H1 (cell line): ENCODE data around the gene HSD17B4. TPM values are rescaled to one million over a fixed set of nuclear protein-coding genes. Genes with fewer than 3 reads are reported as not detected.
"Not testable (repeated sequence)": the region's sequence is repeated elsewhere in the genome, so short reads cannot be mapped to it uniquely, and the experiment has no call there.

Source experiments
- CTCF ChIA-PET: fragments of 300-600 bp; sonication (Branson Sonifier 250); formaldehyde crosslinking; loops from one replicate; lab custom pipeline; 2021; ENCODE audit not compliant: partially characterized antibody; lab: Charles Lee
- POLR2A ChIA-PET: fragments of 300-600 bp; sonication (Branson Sonifier 250); formaldehyde crosslinking; loops from one replicate; lab custom pipeline; 2021; ENCODE audit warnings: inconsistent platforms; ENCODE audit not compliant: partially characterized antibody; lab: Charles Lee
- DNase-seq, 2 experiments: peaks; one replicate each; pipeline versions ENCODE4 v3.0.0 to v3.0.0-alpha.2; 2010 to 2022; ENCODE audit warnings: low spot score in 2 of 2, low read depth in 1 of 2, mixed read lengths in 1 of 2
- FAIRE-seq: peaks from 2 replicates; lab custom pipeline; 2011; peaks lifted over from hg19 to GRCh38; lab: Jason Lieb, UNC
- H2AFZ ChIP-seq: 2 replicates; pipeline ENCODE4 v1.8.1; 2012; ENCODE audit warnings: low read length, inconsistent platforms
- H2AK5ac ChIP-seq: 2 replicates; pipeline ENCODE4 v1.6.1; 2013; ENCODE audit warnings: low read depth, low read length
- H2BK120ac ChIP-seq: replicated peaks from 2 replicates; pipeline ENCODE3; 2013; ENCODE audit warnings: low read depth, low read length, inconsistent platforms
- H2BK12ac ChIP-seq: 2 replicates; pipeline ENCODE4 v1.6.1; 2013; ENCODE audit warnings: low read depth, low read length
- H2BK15ac ChIP-seq: 2 replicates; pipeline ENCODE4 v1.6.1; 2013; ENCODE audit warnings: low read length
- H2BK20ac ChIP-seq: 2 replicates; pipeline ENCODE4 v1.6.1; 2013; ENCODE audit warnings: low read length
- H2BK5ac ChIP-seq: 2 replicates; pipeline ENCODE4 v1.6.1; 2013; ENCODE audit warnings: low read depth, low read length
- H3K14ac ChIP-seq: 2 replicates; pipeline ENCODE4 v1.6.1; 2013; ENCODE audit warnings: inconsistent platforms; ENCODE audit not compliant: insufficient read length
- H3K18ac ChIP-seq: 2 replicates; pipeline ENCODE4 v1.6.1; 2013; ENCODE audit warnings: low read length; ENCODE audit errors: extremely low read depth
- H3K23ac ChIP-seq: 2 replicates; pipeline ENCODE4 v1.6.1; 2013; ENCODE audit warnings: inconsistent platforms; ENCODE audit not compliant: insufficient read length
- H3K23me2 ChIP-seq: 2 replicates; pipeline ENCODE4 v1.6.1; 2013; ENCODE audit warnings: low read depth, low read length
- H3K27ac ChIP-seq: 2 replicates; pipeline ENCODE4 v1.6.1; 2011; ENCODE audit warnings: low read depth, low read length, inconsistent platforms
- H3K27me3 ChIP-seq, 4 experiments: replicated peaks in 1 of 4; 1 replicate in 1 of 4; 2 replicates in 3 of 4; pipeline versions ENCODE4 v1.6.1 to v1.8.1; 2011 to 2013; ENCODE audit warnings: low read length in 3 of 4, mild to moderate bottlenecking in 3 of 4, inconsistent platforms in 2 of 4, mixed read lengths in 2 of 4, moderate library complexity in 1 of 4; ENCODE audit not compliant: control insufficient read depth in 3 of 4, insufficient read depth in 3 of 4; ENCODE audit errors: extremely low read depth in 1 of 4
- H3K36me3 ChIP-seq, 4 experiments: 2 replicates each; pipeline versions ENCODE4 v1.6.1 to v1.8.1; 2011 to 2013; ENCODE audit warnings: mild to moderate bottlenecking in 4 of 4, low read length in 3 of 4, moderate library complexity in 2 of 4, control low read depth in 1 of 4, inconsistent platforms in 1 of 4; ENCODE audit not compliant: insufficient read depth in 4 of 4, control insufficient read depth in 2 of 4
- H3K4ac ChIP-seq: replicated peaks from 2 replicates; pipeline ENCODE3; 2013; ENCODE audit warnings: low read length, low read depth, mixed read lengths, inconsistent platforms; ENCODE audit not compliant: insufficient read length
- H3K4me1 ChIP-seq, 4 experiments: replicated peaks in 1 of 4; 1 replicate in 1 of 4; 2 replicates in 3 of 4; pipeline versions ENCODE4 v1.6.1 to v1.8.1; 2011 to 2013; ENCODE audit warnings: low read length in 3 of 4, inconsistent platforms in 2 of 4, mixed read lengths in 1 of 4; ENCODE audit not compliant: insufficient read depth in 4 of 4, control insufficient read depth in 3 of 4
- H3K4me2 ChIP-seq, 2 experiments: 2 replicates each; pipeline versions ENCODE4 v1.6.1 to v1.8.1; 2011 to 2013; ENCODE audit warnings: low read depth in 2 of 2, low read length in 2 of 2, control low read depth in 1 of 2, inconsistent platforms in 1 of 2, mild to moderate bottlenecking in 1 of 2; ENCODE audit not compliant: insufficient read depth in 1 of 2
- H3K4me3 ChIP-seq, 4 experiments: fragments of 200-600, 300-600 bp in 1 of 4; sonication (generic), shearing (Covaris generic), sonication (Bioruptor Twin) in 1 of 4; 2 replicates each; pipeline versions ENCODE4 v1.5.1 to v1.8.1; 2011 to 2016; ENCODE audit warnings: low read length in 4 of 4, low read depth in 3 of 4, control low read depth in 2 of 4, inconsistent platforms in 2 of 4, mild to moderate bottlenecking in 2 of 4, mixed read lengths in 1 of 4, moderate library complexity in 1 of 4; ENCODE audit not compliant: insufficient read depth in 2 of 4; ENCODE audit errors: extremely low read depth in 1 of 4
- H3K56ac ChIP-seq: replicated peaks from 2 replicates; pipeline ENCODE3; 2013; ENCODE audit warnings: low read depth, mild to moderate bottlenecking, mixed read lengths, low read length, inconsistent platforms; ENCODE audit not compliant: insufficient read length
- H3K79me1 ChIP-seq: 2 replicates; pipeline ENCODE4 v1.6.1; 2013; ENCODE audit warnings: low read depth, low read length, control low read depth
- H3K79me2 ChIP-seq, 2 experiments: 2 replicates each; pipeline versions ENCODE4 v1.6.1 to v1.8.1; 2012 to 2013; ENCODE audit warnings: low read length in 2 of 2, mild to moderate bottlenecking in 2 of 2, inconsistent platforms in 1 of 2; ENCODE audit not compliant: insufficient read depth in 2 of 2, control insufficient read depth in 1 of 2
- H3K9ac ChIP-seq, 4 experiments: replicated peaks in 1 of 4; 1 replicate in 1 of 4; 2 replicates in 3 of 4; pipeline versions ENCODE4 v1.6.1 to v1.8.1; 2011 to 2013; ENCODE audit warnings: low read depth in 3 of 4, low read length in 3 of 4, control low read depth in 2 of 4, mild to moderate bottlenecking in 2 of 4, moderate library complexity in 2 of 4, inconsistent platforms in 1 of 4; ENCODE audit errors: extremely low read depth in 1 of 4
- H3K9me3 ChIP-seq, 2 experiments: 2 replicates each; pipeline versions ENCODE4 v1.6.1 to v1.8.1; 2012 to 2013; ENCODE audit warnings: mild to moderate bottlenecking in 2 of 2, moderate library complexity in 2 of 2, control low read depth in 1 of 2, inconsistent platforms in 1 of 2, low read depth in 1 of 2, low read length in 1 of 2, mixed read lengths in 1 of 2; ENCODE audit not compliant: insufficient read depth in 2 of 2
- H4K20me1 ChIP-seq, 2 experiments: replicated peaks in 1 of 2; 2 replicates each; pipeline versions ENCODE3 to v1.8.1; 2011 to 2013; ENCODE audit warnings: inconsistent platforms in 2 of 2, low read length in 2 of 2, mild to moderate bottlenecking in 1 of 2; ENCODE audit not compliant: insufficient read depth in 2 of 2, control insufficient read depth in 1 of 2
- H4K5ac ChIP-seq: 2 replicates; pipeline ENCODE4 v1.6.1; 2013; ENCODE audit warnings: low read length, low read depth, mixed read lengths, inconsistent platforms; ENCODE audit not compliant: insufficient read length
- H4K8ac ChIP-seq: 2 replicates; pipeline ENCODE4 v1.8.0; 2013; ENCODE audit warnings: mild to moderate bottlenecking, moderate library complexity, low read length, inconsistent platforms; ENCODE audit not compliant: insufficient read depth; ENCODE audit errors: extremely low read depth
- H4K91ac ChIP-seq: replicated peaks from 2 replicates; pipeline ENCODE3; 2013; ENCODE audit warnings: low read length, mixed read lengths, inconsistent platforms; ENCODE audit not compliant: insufficient read length
- NANOG ChIP-seq: IDR thresholded peaks from 2 replicates; pipeline ENCODE4 v1.6.1; 2011; ENCODE audit warnings: low read length, low read depth, mild to moderate bottlenecking, inconsistent platforms; ENCODE audit not compliant: insufficient read depth, poor library complexity, severe bottlenecking
- WGBS, 2 experiments: shearing (Covaris generic) in 1 of 2; methylation state at CpG; one replicate each; pipeline versions ENCODE4 v1.1.6 to v1.1.7; 2013 to 2015; ENCODE audit warnings: low lambda C conversion rate in 2 of 2, mixed read lengths in 2 of 2, inconsistent platforms in 1 of 2, low coverage in 1 of 2, missing lambda C conversion rate in 1 of 2; ENCODE audit not compliant: insufficient replicate concordance in 2 of 2, insufficient coverage in 1 of 2, insufficient read length in 1 of 2; ENCODE audit errors: extremely low coverage in 1 of 2, missing lambda C conversion rate in 1 of 2; 5-methylcytosine and 5-hydroxymethylcytosine counted together
- polyA plus RNA-seq, 7 experiments: library from polyadenylated mRNA; depleted of rRNA in 3 of 7; stranded (reverse) in 5 of 7; unstranded in 2 of 7; fragments of >200 nt in 5 of 7; fragments of 200-250 nt in 2 of 7; gene quantifications; 1 replicate in 5 of 7; 2 replicates in 1 of 7; 4 replicates in 1 of 7; pipeline versions ENCODE4 v1.2.1 to v1.2.3, GENCODE V29; 2011 to 2013; ENCODE audit warnings: missing spikeins in 2 of 7, mixed read lengths in 2 of 7
- total RNA-seq: library from RNA; stranded (reverse); fragmentation: NEBNext Ultra II Directional; extraction: Animal tissue kit (Norgen Biotek cat#: 25700); gene quantifications from 2 replicates; pipeline ENCODE4 v1.2.1, GENCODE V29; 2021

Gene HSD17B4
- total and polyA plus RNA-seq, 2 of the 8 experiments (the other 6 are each of a cell fraction or from before 2014, with no cell fraction given) = 305 to 369 TPM

GRCh38 chr5:119480629-119481028, 28.3 kb downstream of the HSD17B4 start:
- peaks cover 0 to 35% of the 10 kb centered on the region in 2 experiments; a peak in 2 of 4 replicates for H3K79me2 ChIP-seq
- CTCF ChIA-PET, H3K18ac ChIP-seq, H3K79me1 ChIP-seq, H4K91ac ChIP-seq, H4K8ac ChIP-seq, H3K14ac ChIP-seq, H3K9me3 ChIP-seq, H3K56ac ChIP-seq, H2BK12ac ChIP-seq, H3K23me2 ChIP-seq, H3K27me3 ChIP-seq, H2AK5ac ChIP-seq, H3K9ac ChIP-seq, POLR2A ChIA-PET, H2BK5ac ChIP-seq, H4K5ac ChIP-seq, H2BK20ac ChIP-seq, H2BK15ac ChIP-seq, H2BK120ac ChIP-seq, FAIRE-seq, H2AFZ ChIP-seq, H3K27ac ChIP-seq, H3K4me3 ChIP-seq, H4K20me1 ChIP-seq, H3K4ac ChIP-seq, H3K23ac ChIP-seq: not testable (repeated sequence)
- TF ChIP-seq NANOG = peak; percentile 63
- peaks cover 0 to 28% (median 4%) of the 10 kb centered on the region in 4 experiments; a peak in 5 of 7 replicates for H3K4me1 ChIP-seq
- DNase-seq = peak in 1 of 2 experiments; percentile 61
- WGBS, 2 experiments = 1% methylated on average over 9 of the region's 10 CpGs; no CpG with 5 or more reads in 1 of the 2 experiments
- H3K4me2 ChIP-seq = peak overlapping the region; percentile 24 to 45; a peak in 2 of 4 replicates
- H3K36me3 ChIP-seq = peaks cover 0 to 37% (median 6%) of the 10 kb centered on the region in 4 experiments; a peak in 5 of 8 replicates
